DOHH2 (cell line): ENCODE measurements around the gene MAP3K6.

Experiments used
- EZH2phosphoT487 ChIP-seq: fragments of 200-600 bp; sonication (generic); IDR thresholded peaks from 2 replicates; pipeline ENCODE4 v1.6.1; 2017; ENCODE audit warnings: borderline replicate concordance, mild to moderate bottlenecking, antibody characterized with exemption, low read length, moderate library complexity, mixed read lengths
- TF ChIP-seq, protein P1 (sequence below): fragments of 200-600 bp; sonication (generic); IDR thresholded peaks from one replicate; pipeline ENCODE4 v1.5.1; 2014; ENCODE audit warnings: antibody characterized with exemption, mild to moderate bottlenecking, low read depth, low read length; ENCODE audit not compliant: poor library complexity, severe bottlenecking

DNA sequence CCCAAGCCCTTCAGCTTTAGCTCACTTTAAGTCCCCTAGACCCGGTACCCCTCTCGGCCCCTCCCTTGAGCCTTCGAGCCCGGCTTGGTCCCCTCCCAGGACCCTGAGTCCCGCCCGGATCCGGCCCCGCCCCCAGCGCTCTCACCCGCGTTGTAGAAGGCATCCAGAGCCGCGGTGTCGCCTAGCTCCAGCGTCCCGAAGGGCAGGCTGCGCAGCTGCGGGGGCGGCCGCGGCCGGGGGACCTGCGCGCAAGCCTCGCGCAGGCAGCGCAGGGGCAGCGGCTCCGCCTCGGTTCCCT, 699 bp downstream of the MAP3K6 start:
- TF ChIP-seq EZH2phosphoT487 = no peak
- TF ChIP-seq, protein P1, sequence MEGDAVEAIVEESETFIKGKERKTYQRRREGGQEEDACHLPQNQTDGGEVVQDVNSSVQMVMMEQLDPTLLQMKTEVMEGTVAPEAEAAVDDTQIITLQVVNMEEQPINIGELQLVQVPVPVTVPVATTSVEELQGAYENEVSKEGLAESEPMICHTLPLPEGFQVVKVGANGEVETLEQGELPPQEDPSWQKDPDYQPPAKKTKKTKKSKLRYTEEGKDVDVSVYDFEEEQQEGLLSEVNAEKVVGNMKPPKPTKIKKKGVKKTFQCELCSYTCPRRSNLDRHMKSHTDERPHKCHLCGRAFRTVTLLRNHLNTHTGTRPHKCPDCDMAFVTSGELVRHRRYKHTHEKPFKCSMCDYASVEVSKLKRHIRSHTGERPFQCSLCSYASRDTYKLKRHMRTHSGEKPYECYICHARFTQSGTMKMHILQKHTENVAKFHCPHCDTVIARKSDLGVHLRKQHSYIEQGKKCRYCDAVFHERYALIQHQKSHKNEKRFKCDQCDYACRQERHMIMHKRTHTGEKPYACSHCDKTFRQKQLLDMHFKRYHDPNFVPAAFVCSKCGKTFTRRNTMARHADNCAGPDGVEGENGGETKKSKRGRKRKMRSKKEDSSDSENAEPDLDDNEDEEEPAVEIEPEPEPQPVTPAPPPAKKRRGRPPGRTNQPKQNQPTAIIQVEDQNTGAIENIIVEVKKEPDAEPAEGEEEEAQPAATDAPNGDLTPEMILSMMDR = no peak
